GM18873 (cell line): ENCODE measurements around the gene FAIM2.

ENCODE experiments used
- ATAC-seq: cut with Tn5 transposase; IDR thresholded peaks from one replicate; pipeline ENCODE4 v1.9.1; 2021; ENCODE audit warnings: mild to moderate bottlenecking, moderate library complexity, moderate number of reproducible peaks; ENCODE audit not compliant: unreplicated experiment, low FRiP score

The FAIM2 gene

DNA sequence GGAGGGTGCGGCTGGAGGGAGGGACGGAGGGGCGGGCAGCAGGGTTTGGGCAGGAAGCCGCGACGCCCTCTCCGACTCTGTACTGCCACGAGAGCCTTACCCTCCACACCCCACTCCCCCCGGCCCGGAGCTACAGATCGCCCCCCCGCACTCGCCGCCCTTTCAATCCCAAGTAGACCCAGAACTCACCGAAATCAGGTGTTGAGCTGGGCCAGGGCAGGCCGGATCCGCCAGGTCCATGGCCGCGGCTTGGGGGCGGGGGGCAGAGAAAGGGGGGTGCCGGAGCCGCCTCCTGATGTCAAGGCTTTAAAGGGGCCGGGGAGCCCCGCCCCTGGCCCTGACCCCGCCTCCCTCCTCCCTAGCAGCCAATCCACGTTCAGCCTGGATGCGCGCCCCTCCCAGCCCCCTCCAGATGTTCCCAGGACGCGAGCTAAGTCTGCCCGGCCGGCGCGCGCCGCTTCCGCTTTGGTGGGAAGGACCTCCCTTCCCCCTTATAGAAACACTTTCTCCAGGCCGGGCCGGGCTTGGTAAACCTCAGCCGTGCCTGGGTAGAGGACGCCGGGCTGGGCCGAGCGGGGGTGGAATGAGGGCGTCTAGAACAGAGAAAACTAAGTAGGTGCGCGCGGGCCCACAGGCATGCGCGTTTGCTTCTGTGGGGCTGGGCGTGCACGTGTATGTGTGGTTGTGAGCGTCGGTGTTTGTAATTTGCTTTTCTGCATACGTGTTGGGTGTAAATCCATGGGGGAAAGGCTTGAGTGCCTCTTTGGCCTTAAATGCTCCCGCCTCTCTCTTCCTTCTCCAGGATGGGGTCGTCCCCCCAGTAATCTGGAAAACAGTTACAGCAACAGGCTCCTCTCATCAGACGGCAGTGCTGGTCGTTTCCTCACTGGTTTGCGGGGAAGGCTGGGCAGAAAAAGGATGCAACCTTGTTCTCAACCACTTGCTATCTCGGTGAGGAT lies 75.3 kb downstream of the FAIM2 start, which contains the start of gene NCKAP5L:
Gene NCKAP5L, minus strand, starts transcription at position 281 of the 959 bp plus-strand sequence. CDS start 24,369 bp downstream, outside the sequence.
- peak; percentile 62 for ATAC-seq

DNA sequence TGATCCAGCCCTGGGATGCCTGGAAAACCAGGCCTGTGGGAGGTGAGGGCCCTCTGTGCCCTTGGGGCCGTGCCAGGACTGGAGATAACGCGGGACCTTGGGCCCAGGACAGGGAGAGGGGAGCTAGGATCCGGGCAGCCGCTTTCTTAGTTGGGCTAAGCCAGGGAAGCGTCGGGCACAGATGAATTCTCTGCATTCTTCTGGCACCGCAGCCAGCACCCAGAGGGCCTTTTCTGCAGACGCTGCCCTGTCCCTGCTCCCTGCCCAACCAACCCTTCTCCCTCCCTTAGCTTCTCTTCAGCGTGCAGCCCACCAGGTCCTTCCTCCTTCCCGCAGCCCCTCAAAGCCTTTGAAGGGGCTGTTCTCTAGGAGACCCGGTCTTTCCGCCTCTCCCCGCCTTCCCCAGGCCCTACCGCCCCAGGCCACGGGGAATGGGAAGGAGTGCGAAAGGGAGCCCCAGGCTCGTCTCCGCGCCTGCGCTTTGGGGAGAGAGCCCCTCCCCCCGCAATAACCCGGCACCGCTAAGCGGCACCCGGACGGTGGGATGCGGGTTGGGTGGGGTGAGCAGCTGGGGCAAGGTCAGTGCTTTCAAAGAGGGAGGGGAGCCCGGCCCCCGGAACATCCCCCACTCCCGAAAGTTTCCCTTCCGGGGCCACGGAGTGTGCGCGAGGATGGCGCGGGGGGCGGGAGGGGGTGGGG lies 76.2 kb downstream of the FAIM2 start:
- ATAC-seq = no peak

DNA sequence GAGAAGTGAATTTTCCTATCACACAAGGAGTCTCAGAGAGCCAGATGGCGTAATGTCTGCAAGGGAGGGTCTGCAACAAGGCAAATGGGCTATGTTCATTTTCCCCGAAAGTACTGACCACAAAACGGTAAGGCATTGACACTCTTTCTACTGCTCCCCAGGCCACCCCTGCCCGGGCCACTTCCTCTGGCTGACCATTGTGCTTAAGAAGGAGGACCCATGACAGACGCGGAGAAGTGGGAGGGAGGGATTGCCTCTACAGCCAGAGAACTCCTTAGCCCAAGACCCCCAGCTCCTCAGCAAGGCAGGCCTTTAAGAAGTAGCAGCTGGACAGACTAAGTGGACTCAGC lies 76.7 kb downstream of the FAIM2 start:
- ATAC-seq = no peak

DNA sequence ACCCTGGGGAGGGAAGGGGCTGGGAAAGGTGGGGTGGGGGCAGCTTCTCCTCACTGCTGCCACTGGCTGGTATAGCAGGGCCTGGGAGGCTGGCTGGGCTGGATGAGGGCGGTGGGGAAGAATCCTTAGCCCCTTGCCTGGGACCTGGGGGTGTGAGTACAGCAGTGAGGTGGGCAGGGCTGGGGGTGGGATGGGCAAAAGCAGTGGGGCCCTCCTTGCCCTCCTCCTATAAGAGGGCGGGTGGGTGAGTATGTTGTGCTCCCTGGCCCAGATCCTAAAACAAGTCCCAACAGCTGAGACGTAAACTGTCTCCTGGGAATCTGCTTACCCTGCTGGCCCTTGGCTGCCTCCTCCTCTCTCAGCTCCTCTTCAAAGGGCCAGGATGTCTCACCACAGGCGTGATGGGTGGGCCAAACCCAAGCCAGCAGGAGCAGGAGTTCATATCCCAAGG lies 77.7 kb downstream of the FAIM2 start:
- no peak for ATAC-seq

DNA sequence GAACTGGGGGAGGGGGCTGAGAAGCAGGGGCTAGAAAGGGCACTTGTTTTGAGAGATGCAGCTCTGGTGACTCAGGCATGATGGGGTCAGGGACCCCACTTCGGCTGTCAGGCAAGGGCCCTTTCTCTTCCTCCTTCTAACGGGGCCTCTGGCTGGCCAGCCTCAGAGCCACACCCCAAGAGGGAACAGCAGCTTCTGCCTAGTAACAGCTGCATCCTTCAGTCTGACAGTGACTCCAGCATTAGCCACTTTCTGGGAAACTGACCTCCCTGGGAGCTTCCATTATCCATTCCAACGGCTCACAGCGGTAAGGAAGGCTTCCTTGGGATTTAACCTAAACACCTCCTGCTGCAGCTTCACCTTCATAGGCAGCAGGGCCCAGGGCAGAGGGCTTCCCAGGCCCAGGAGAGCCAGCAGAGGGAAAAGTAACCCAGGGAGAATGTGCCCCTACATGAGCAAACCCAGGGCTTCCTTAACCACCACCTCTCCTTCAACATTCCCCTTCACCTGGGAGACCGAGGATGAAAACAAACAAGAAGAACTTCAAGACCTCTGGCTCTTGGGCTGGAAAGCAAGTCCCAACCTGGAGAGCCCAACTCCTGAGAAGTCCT lies 78.2 kb downstream of the FAIM2 start:
- ATAC-seq = no peak

DNA sequence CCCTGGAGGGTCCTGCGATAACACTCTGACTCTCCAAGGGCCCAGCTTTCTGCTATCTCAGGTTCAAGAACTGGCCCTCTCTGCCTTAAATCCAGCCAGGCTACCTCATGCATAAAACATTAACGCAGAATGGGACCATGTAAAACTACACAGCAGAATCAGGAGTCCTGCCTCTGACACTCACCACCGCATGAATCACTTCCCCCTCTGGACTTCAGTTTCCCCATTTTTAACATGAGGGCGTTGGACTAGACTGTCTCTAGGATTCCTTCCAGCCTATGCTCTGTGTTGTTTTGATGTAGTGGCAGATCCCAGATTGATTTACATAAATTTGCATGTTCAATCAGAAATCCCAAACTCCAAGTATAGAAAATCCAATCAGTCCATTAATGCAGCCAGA lies 78.8 kb downstream of the FAIM2 start:
- no peak for ATAC-seq

DNA sequence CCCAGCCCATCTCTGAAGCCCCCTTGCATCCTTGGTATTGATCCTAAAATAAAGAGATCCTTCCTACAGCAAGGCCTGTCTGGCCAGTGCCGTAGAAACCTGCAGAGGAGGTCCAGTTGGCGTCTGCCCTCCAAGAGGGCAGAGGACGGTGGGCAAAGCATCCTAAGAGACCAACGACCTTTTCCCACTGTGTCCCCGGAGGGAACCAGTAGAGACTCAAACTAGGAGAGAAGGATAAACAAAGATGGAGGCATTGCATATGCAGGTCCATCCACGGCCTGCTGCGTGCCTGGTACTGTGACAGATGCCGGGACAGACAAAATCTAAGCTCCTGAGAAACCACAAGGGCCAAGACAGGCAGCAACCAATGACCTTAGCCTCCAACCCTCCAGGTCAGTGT lies 79.3 kb downstream of the FAIM2 start:
- no peak for ATAC-seq

DNA sequence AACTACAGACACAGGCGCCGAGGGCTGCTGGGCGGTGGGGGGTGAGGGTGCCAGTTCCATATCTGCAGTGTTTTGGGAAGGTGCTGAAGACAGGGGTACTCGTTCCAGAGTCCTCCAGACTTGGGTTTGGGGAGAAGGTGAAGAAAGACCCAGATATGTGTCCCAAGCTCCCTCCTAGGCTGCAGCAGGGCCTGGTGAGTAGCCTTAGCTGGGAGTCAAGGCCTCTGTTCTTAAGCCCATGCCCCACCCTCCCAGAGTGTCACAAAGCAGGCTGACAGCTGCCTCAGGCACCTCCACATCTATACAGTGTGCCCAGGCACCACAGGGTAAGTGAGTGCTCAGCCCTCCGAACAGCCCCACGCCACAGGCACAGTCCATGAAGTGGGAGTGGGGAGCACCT lies 79.7 kb downstream of the FAIM2 start:
- ATAC-seq = no peak

DNA sequence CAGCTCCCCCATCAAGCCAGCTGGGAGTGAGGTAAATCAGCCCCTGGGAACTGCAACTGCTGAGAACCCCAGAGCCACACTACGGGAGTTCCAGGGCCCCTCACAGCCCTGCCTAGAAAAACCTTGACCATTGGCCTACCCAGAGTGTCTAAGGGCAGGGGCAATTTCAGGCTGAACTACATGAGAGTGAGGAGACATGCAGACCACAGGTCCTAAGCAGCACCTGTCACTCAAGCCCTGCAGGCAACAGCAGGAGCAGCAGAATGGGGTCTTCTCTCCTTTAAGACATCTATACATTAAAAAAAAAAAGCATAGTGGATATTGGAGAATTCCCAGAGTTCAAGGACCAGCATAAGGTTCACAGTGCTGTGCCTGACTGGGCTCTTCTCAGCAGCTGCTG lies 80.3 kb downstream of the FAIM2 start:
- ATAC-seq = no peak

DNA sequence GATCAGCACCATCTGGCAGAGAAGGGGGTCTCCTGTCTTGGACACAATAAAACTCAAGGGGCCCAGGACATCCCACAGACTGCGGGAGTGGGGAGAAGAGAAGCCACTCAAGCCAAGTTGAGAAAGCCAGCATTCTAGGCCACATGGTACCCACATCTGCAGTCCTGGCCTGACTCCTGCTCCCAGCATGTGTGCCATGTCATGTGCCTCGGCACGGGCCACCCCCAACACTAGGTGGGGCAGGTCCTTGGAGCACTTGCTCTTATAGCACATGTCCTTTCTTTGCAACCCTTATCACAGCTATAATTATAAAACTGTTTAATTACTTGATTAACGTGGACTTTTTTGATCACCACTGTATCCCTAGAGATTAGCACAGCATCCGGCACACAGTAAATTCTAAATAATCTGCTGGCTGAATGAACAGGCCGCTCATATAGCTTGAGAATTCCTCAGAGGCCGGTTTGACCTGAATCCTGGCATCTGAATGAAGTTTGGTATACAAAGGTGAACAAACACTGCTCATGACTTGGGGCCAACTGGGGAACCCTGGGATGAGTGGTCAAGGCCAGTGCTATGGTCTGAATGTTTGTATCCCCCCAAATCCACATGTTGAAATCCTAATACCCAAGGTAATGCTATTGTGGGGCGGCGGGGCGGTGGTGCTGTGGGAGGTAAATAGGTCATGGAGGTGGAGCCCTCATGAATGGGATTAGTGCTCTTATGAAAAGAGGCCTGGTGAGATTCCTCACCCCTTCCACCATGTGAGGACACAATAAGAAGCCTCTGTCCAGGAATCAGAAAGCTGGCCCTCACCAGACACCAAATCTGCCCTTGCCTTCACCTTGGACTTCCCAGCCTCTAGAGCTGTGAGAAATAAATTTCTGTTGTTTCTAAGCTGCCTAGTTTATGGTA lies 82.1 kb downstream of the FAIM2 start:
- no peak for ATAC-seq

DNA sequence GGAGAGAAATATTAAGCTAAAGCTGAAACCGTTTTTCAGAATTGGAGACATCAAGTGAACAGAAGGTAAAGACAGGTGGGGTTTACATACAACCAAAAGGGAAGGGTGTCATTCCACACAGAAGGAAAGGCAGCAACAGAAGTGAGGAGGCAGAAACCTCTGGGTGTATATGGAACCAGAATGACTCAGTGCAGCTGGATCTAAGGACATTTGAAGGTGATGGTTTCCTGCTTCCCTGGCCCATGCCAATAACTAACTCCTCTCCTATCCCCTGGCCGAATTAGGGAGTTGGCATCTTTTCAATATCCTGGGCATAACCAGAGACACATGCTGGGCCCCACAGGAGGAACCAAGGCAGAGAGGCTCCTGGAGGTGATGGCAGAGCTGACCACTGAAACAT lies 83.9 kb downstream of the FAIM2 start:
- no peak for ATAC-seq

DNA sequence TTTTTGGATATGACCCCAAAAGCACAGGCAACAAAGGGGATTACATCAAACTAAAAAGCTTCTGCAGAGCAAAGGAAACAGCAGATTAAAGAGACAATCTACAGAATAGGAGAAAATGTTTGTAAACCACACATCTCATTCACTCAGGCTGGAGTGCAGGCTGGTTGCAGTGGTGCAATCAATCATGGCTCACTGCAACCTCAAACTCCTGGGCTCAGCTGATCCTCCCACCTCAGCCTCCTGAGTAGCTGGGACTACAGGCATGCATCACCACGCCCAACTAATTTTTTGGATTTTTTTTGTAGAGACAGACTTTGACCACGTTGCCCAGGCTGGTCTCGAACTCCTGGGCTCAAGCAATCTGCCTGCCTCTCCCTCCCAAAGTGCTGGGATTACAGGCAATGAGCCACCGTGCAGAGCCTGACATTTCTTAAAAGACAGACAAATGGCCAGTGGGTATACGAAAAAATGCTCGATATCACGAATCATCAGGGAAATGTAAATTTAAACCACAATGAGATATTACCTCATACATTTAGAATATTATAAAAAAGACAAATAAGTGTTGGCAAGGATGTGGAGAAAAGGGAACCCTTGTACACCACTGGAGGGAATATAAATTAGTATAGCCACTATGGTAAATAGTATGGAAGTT lies 85.3 kb downstream of the FAIM2 start:
- ATAC-seq = no peak
